Stimulated activated naive CD4-positive, alpha-beta T cell (primary cell): ENCODE measurements around the gene TBC1D16.
"Not testable (repeated sequence)": the region's sequence is repeated elsewhere in the genome, so short reads cannot be mapped to it uniquely, and the experiment has no call there.

Experiments used
- DNase-seq, 6 experiments: peaks; one replicate each; lab custom pipeline; 2025; lab: John Stamatoyannopoulos, UW

The TBC1D16 gene

GRCh38 chr17:79974566-79975497, 60.8 kb downstream of the TBC1D16 start:
- no peak for DNase-seq

- DNase-seq, result no peak
Measured at GRCh38 chr17:79971651-79972050, 64.0 kb downstream of the TBC1D16 start.

- peak in 4 of 6 experiments; percentile 16 to 43 (median 22) for DNase-seq
Measured at GRCh38 chr17:79970576-79971068, 65.0 kb downstream of the TBC1D16 start.

- no peak for DNase-seq
Measured at GRCh38 chr17:79969906-79970305, 65.8 kb downstream of the TBC1D16 start.

- DNase-seq, result no peak
Measured at GRCh38 chr17:79968116-79968515, 67.6 kb downstream of the TBC1D16 start.

- DNase-seq, result no peak
Measured at GRCh38 chr17:79966681-79967080, 69.0 kb downstream of the TBC1D16 start.

- no peak for DNase-seq
Measured at GRCh38 chr17:79965806-79966205, 69.9 kb downstream of the TBC1D16 start.

GRCh38 chr17:79962467-79962866, 73.2 kb downstream of the TBC1D16 start:
- not testable (repeated sequence) for DNase-seq

GRCh38 chr17:79961567-79961966, 74.1 kb downstream of the TBC1D16 start:
- not testable (repeated sequence) for DNase-seq

GRCh38 chr17:79960788-79961522, 74.7 kb downstream of the TBC1D16 start:
- DNase-seq, result no peak

- DNase-seq, result no peak
Measured at GRCh38 chr17:79959042-79959441, 76.6 kb downstream of the TBC1D16 start.

- no peak for DNase-seq
Measured at GRCh38 chr17:79956853-79957252, 78.8 kb downstream of the TBC1D16 start.

- not testable (repeated sequence) for DNase-seq
Measured at GRCh38 chr17:79956441-79956735, 79.3 kb downstream of the TBC1D16 start.

- DNase-seq, result no peak
Measured at GRCh38 chr17:79955691-79956440, 79.8 kb downstream of the TBC1D16 start.

GRCh38 chr17:79955167-79955549, 80.5 kb downstream of the TBC1D16 start:
- DNase-seq, result no peak

GRCh38 chr17:79954281-79955166, 81.1 kb downstream of the TBC1D16 start:
- no peak for DNase-seq

- no peak for DNase-seq
Measured at GRCh38 chr17:79953335-79953734, 82.3 kb downstream of the TBC1D16 start.

GRCh38 chr17:79952901-79953300, 82.8 kb downstream of the TBC1D16 start:
- no peak for DNase-seq

GRCh38 chr17:79952265-79952877, 83.3 kb downstream of the TBC1D16 start:
- no peak for DNase-seq

GRCh38 chr17:79951361-79952264, 84.1 kb downstream of the TBC1D16 start:
- no peak for DNase-seq
